ENCODE data around the gene MSX1. TPM values are rescaled to one million over a fixed set of nuclear protein-coding genes. Genes with fewer than 3 reads are reported as not detected.

MSX1 gene
- total and polyA plus RNA-seq, 4 donors, result 0.13 to 0.33 (median 0.15) TPM; not detected in 1

DNA sequence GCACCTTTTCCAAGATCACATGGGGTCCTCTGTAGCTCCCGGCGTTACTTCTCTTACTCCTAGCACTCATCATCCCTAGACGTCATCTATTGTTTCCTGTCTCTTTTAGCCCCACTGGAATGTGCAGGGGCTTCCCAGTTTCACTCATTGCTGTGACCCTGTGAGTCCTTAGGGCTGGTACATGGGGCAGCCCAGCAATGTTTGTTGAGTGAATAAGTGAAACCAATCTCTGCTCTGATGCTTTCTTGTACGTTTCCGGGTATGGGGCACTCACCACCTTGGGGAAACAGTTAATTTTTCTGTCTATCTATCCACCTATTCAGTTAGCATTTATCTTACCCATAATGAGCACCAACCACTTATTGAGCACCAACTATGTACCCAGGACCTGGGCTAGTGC lies 16.1 kb downstream of the MSX1 start:
- Histone ChIP-seq H3K4me1 (ENCODE audit: control insufficient read depth in 4 of 4, insufficient read depth in 4 of 4, low read length in 3 of 4) (no peaks in the 10 kb centered on the region), H3K9me3 (ENCODE audit: control insufficient read depth in 4 of 4, low read length in 3 of 4) (peaks cover 0 to 2% (median 0%) of the 10 kb centered on the region in 4 donors), H3K27me3 (ENCODE audit: control insufficient read depth in 4 of 4, insufficient read depth in 4 of 4, low read length in 3 of 4) (peaks cover 9 to 21% (median 11%) of the 10 kb centered on the region in 4 donors), H3K27ac (ENCODE audit: low read depth in 1 of 2, low read length in 2 of 2) (no peak overlapping the region), H3K9ac (ENCODE audit: low read depth in 1 of 2, low read length in 2 of 2) (no peak overlapping the region), H3K36me3 (ENCODE audit: control insufficient read depth in 4 of 4, insufficient read depth in 3 of 4, low read depth in 1 of 4, low read length in 3 of 4) (no peaks in the 10 kb centered on the region), H3K4me3 (ENCODE audit: low read depth in 1 of 3, low read length in 3 of 3) (no peak overlapping the region)
- TF ChIP-seq, protein P1, sequence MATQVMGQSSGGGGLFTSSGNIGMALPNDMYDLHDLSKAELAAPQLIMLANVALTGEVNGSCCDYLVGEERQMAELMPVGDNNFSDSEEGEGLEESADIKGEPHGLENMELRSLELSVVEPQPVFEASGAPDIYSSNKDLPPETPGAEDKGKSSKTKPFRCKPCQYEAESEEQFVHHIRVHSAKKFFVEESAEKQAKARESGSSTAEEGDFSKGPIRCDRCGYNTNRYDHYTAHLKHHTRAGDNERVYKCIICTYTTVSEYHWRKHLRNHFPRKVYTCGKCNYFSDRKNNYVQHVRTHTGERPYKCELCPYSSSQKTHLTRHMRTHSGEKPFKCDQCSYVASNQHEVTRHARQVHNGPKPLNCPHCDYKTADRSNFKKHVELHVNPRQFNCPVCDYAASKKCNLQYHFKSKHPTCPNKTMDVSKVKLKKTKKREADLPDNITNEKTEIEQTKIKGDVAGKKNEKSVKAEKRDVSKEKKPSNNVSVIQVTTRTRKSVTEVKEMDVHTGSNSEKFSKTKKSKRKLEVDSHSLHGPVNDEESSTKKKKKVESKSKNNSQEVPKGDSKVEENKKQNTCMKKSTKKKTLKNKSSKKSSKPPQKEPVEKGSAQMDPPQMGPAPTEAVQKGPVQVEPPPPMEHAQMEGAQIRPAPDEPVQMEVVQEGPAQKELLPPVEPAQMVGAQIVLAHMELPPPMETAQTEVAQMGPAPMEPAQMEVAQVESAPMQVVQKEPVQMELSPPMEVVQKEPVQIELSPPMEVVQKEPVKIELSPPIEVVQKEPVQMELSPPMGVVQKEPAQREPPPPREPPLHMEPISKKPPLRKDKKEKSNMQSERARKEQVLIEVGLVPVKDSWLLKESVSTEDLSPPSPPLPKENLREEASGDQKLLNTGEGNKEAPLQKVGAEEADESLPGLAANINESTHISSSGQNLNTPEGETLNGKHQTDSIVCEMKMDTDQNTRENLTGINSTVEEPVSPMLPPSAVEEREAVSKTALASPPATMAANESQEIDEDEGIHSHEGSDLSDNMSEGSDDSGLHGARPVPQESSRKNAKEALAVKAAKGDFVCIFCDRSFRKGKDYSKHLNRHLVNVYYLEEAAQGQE (IDR thresholded peaks at IDR 0.05), result no peak
- TF ChIP-seq RAD21 (IDR thresholded peaks at IDR 0.05), result no peak
- no peak for TF ChIP-seq GABPA (IDR thresholded peaks at IDR 0.05 in 1 of 2, conservative IDR thresholded peaks at IDR 0.05 in 1 of 2)
- TF ChIP-seq TAF1 (conservative IDR thresholded peaks at IDR 0.05), result no peak
- TF ChIP-seq RXRA (IDR thresholded peaks at IDR 0.05), result no peak
- no peak for DNase-seq (ENCODE audit: low spot score)
- WGBS, result 52% methylated on average over 5 of the region's 5 CpGs

DNA sequence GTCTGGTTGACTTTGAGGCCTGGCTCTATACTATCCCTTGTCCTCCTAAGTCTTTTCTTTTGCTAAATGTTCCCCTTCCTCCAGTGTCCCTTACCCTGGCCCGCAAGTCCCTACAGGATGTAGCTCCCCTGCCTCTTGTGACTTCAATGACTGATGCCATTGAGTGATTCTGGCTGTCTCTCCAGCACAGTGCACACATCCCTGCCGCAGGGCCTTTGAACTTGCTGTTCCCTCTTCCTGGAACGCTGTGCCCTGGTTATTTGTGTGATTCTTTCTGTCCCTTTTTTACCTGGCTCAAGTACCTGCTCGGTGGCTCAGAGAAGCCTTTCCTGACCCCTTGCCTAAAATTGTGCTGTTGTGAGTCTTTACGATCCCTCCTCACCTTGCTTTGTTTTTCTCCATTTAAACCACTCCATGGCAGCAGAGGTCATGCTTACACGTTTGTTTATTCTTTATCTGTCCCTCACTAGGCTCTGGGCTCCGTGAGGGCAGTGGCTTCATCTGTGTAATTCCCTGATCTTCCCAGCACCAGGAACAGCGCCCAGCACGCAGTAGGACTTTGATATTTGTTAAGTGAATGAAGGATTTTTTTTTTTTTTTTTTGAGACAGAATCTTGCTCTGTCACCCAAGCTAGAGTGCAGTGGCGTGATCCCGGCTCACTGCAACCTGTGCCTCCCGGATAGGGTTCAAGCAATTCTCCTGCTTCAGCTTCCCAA lies 17.6 kb downstream of the MSX1 start:
- no peak overlapping the region for H3K27ac ChIP-seq (ENCODE audit: low read depth in 1 of 2, low read length in 2 of 2)
- TF ChIP-seq EGR1 (IDR thresholded peaks at IDR 0.05; ENCODE audit: low read depth in 2 of 2) (no peak), FOXA1 (IDR thresholded peaks at IDR 0.05) (no peak)
- TF ChIP-seq, protein P2, sequence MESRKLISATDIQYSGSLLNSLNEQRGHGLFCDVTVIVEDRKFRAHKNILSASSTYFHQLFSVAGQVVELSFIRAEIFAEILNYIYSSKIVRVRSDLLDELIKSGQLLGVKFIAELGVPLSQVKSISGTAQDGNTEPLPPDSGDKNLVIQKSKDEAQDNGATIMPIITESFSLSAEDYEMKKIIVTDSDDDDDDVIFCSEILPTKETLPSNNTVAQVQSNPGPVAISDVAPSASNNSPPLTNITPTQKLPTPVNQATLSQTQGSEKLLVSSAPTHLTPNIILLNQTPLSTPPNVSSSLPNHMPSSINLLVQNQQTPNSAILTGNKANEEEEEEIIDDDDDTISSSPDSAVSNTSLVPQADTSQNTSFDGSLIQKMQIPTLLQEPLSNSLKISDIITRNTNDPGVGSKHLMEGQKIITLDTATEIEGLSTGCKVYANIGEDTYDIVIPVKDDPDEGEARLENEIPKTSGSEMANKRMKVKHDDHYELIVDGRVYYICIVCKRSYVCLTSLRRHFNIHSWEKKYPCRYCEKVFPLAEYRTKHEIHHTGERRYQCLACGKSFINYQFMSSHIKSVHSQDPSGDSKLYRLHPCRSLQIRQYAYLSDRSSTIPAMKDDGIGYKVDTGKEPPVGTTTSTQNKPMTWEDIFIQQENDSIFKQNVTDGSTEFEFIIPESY (IDR thresholded peaks at IDR 0.05), result no peak

DNA sequence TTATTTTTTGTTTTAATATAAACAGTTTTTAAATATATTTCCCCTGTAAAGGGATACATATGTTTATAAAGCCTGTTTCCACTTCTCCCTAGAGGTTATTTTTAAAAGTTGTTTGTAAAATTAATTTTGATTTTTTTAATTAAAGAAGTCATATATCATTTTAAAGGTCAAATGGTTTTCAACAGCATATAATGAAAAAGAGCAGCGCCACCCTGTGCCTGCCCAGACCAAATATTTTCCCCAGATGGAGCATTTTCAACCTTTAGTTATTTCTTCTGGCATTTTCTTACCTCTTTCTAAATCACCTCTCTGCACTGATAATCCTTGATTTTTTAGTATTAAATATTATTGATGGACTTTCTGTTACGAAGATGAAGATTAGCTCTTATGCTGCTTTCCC lies 21.0 kb downstream of the MSX1 start:
- DNase-seq (ENCODE audit: low spot score), result no peak
- H3K27ac ChIP-seq (ENCODE audit: low read depth in 1 of 2, low read length in 2 of 2), result no peak overlapping the region
- H3K27me3 ChIP-seq (ENCODE audit: control insufficient read depth in 4 of 4, insufficient read depth in 4 of 4, low read length in 3 of 4), result peaks cover 0 to 6% (median under 1%) of the 10 kb centered on the region in 4 donors
- WGBS, result 66% methylated on average over 2 of the region's 2 CpGs
- H3K4me1 ChIP-seq (ENCODE audit: control insufficient read depth in 4 of 4, insufficient read depth in 4 of 4, low read length in 3 of 4), result no peaks in the 10 kb centered on the region
- H3K9me3 ChIP-seq (ENCODE audit: control insufficient read depth in 4 of 4, low read length in 3 of 4), result peaks cover 0 to 2% (median 0%) of the 10 kb centered on the region in 4 donors
- H3K9ac ChIP-seq (ENCODE audit: low read depth in 1 of 2, low read length in 2 of 2), result no peak overlapping the region
- no peak overlapping the region for H3K4me3 ChIP-seq (ENCODE audit: low read depth in 1 of 3, low read length in 3 of 3)
- no peaks in the 10 kb centered on the region for H3K36me3 ChIP-seq (ENCODE audit: control insufficient read depth in 4 of 4, insufficient read depth in 3 of 4, low read depth in 1 of 4, low read length in 3 of 4)
- TF ChIP-seq HNF4G (IDR thresholded peaks at IDR 0.05), result no peak
- no peak for TF ChIP-seq SP1 (IDR thresholded peaks at IDR 0.05)
- TF ChIP-seq FOXA2 (IDR thresholded peaks at IDR 0.05), result no peak
- no peak for TF ChIP-seq RXRA (IDR thresholded peaks at IDR 0.05)
- TF ChIP-seq, protein P3, sequence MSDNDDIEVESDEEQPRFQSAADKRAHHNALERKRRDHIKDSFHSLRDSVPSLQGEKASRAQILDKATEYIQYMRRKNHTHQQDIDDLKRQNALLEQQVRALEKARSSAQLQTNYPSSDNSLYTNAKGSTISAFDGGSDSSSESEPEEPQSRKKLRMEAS (IDR thresholded peaks at IDR 0.05), result no peak
- no peak for TF ChIP-seq HNF4A (conservative IDR thresholded peaks at IDR 0.05)
- TF ChIP-seq JUND (IDR thresholded peaks at IDR 0.05), result no peak
- TF ChIP-seq RAD21 (IDR thresholded peaks at IDR 0.05), result peak; percentile 41 to 48
- TF ChIP-seq EGR1 (IDR thresholded peaks at IDR 0.05; ENCODE audit: low read depth in 2 of 2), result no peak
- TF ChIP-seq, protein P4, sequence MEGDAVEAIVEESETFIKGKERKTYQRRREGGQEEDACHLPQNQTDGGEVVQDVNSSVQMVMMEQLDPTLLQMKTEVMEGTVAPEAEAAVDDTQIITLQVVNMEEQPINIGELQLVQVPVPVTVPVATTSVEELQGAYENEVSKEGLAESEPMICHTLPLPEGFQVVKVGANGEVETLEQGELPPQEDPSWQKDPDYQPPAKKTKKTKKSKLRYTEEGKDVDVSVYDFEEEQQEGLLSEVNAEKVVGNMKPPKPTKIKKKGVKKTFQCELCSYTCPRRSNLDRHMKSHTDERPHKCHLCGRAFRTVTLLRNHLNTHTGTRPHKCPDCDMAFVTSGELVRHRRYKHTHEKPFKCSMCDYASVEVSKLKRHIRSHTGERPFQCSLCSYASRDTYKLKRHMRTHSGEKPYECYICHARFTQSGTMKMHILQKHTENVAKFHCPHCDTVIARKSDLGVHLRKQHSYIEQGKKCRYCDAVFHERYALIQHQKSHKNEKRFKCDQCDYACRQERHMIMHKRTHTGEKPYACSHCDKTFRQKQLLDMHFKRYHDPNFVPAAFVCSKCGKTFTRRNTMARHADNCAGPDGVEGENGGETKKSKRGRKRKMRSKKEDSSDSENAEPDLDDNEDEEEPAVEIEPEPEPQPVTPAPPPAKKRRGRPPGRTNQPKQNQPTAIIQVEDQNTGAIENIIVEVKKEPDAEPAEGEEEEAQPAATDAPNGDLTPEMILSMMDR (IDR thresholded peaks at IDR 0.05; ENCODE audit: low read depth, low read length, missing input control), result peak; percentile 15

More for the DNA sequence above, 17.6 kb downstream of the MSX1 start:
- DNase-seq (ENCODE audit: low spot score), result no peak
- Histone ChIP-seq H3K9me3 (ENCODE audit: control insufficient read depth in 4 of 4, low read length in 3 of 4) (peaks cover 0 to 2% (median 0%) of the 10 kb centered on the region in 4 donors), H3K4me3 (ENCODE audit: low read depth in 1 of 3, low read length in 3 of 3) (no peak overlapping the region), H3K36me3 (ENCODE audit: control insufficient read depth in 4 of 4, insufficient read depth in 3 of 4, low read depth in 1 of 4, low read length in 3 of 4) (no peaks in the 10 kb centered on the region), H3K9ac (ENCODE audit: low read depth in 1 of 2, low read length in 2 of 2) (no peak overlapping the region), H3K4me1 (ENCODE audit: control insufficient read depth in 4 of 4, insufficient read depth in 4 of 4, low read length in 3 of 4) (no peaks in the 10 kb centered on the region), H3K27me3 (ENCODE audit: control insufficient read depth in 4 of 4, insufficient read depth in 4 of 4, low read length in 3 of 4) (peaks cover 4 to 13% (median 6%) of the 10 kb centered on the region in 4 donors)
- WGBS, result 70% methylated on average over 12 of the region's 12 CpGs

All from liver (tissue), 9 donors.